Heart left ventricle (tissue), 16 donors: ENCODE measurements around the gene EDN3. TPM values are rescaled to one million over a fixed set of nuclear protein-coding genes. Genes with fewer than 3 reads are reported as not detected.
"Not testable (repeated sequence)": the region's sequence is repeated elsewhere in the genome, so short reads cannot be mapped to it uniquely, and the experiment has no call there.

Experiments used
- ATAC-seq, 4 donors: fragments of 200-7000 bp; cut with Tn5 transposase; one replicate each; pipeline ENCODE4 v1.9.1; 2020 to 2022; ENCODE audit warnings: moderate library complexity in 4 of 4, mild to moderate bottlenecking in 3 of 4, moderate number of reproducible peaks in 1 of 4
- DNase-seq, 5 donors: peaks; one replicate each; pipeline ENCODE4 v3.0.0-alpha.2; 2020
- H3K27ac ChIP-seq, 12 donors: fragments of 200-600 bp; sonication (generic) in 4 of 12; one replicate each; pipeline versions ENCODE4 v1.5.0 to v1.8.0; 2016 to 2022; ENCODE audit warnings: mild to moderate bottlenecking in 2 of 12
- H3K27me3 ChIP-seq, 9 donors: fragments of 200-600 bp; sonication (generic) in 2 of 9; one replicate each; pipeline versions ENCODE4 v1.5.1 to v1.8.0; 2016 to 2022; ENCODE audit warnings: mild to moderate bottlenecking in 3 of 9
- H3K36me3 ChIP-seq, 9 donors: fragments of 200-600 bp; sonication (generic) in 2 of 9; one replicate each; pipeline versions ENCODE4 v1.5.0 to v1.8.0; 2018 to 2022; ENCODE audit warnings: mild to moderate bottlenecking in 2 of 9
- H3K4me1 ChIP-seq, 12 donors: fragments of 200-600 bp; sonication (generic) in 4 of 12; one replicate each; pipeline versions ENCODE4 v1.5.0 to v1.8.0; 2016 to 2022; ENCODE audit warnings: mild to moderate bottlenecking in 3 of 12
- H3K4me3 ChIP-seq, 12 donors: fragments of 200-600 bp; sonication (generic) in 4 of 12; one replicate each; pipeline versions ENCODE4 v1.5.0 to v1.8.0; 2017 to 2022; ENCODE audit warnings: mild to moderate bottlenecking in 9 of 12, moderate library complexity in 4 of 12
- H3K9me3 ChIP-seq, 12 donors: fragments of 200-600 bp; sonication (generic) in 4 of 12; one replicate each; pipeline versions ENCODE4 v1.5.0 to v1.8.0; 2016 to 2022; ENCODE audit warnings: mild to moderate bottlenecking in 1 of 12
- CTCF ChIP-seq, 12 donors: fragments of 200-600 bp; sonication (generic) in 4 of 12; IDR thresholded peaks; one replicate each; pipeline versions ENCODE4 v1.5.0 to v1.8.0; 2018 to 2022; ENCODE audit warnings: antibody characterized with exemption in 12 of 12, mild to moderate bottlenecking in 5 of 12
- POLR2A ChIP-seq, 2 donors: fragments of 450-650 bp; IDR thresholded peaks; one replicate each; pipeline ENCODE4 v1.6.1; 2017; ENCODE audit warnings: antibody characterized with exemption in 2 of 2, mild to moderate bottlenecking in 2 of 2, moderate library complexity in 2 of 2
- WGBS, 4 donors: extraction: QIAGEN DNeasy Blood & Tissue Kit in 2 of 4; methylation state at CpG; one replicate each; pipeline versions ENCODE4 v1.1.5 to v1.1.7; 2013 to 2018; 5-methylcytosine and 5-hydroxymethylcytosine counted together
- intact Hi-C, 10 donors: fragments of 100-400 bp; cut with DNase I; formaldehyde crosslinking; loops; one replicate each; pipeline versions ENCODE4 v1.11.1 to v1.14.2; 2022
- polyA plus RNA-seq, 2 donors: library from polyadenylated mRNA; stranded (reverse); fragments of 200-250 nt; gene quantifications; one replicate each; pipeline ENCODE4 v1.2.3, GENCODE V29; 2013
- total RNA-seq, 9 donors: library from RNA; depleted of rRNA in 2 of 9; stranded (reverse); fragments of >200 nt in 2 of 9; fragmentation: NEBNext Ultra II Directional in 3 of 9; extraction: Animal tissue kit (Norgen Biotek cat#: 25700) in 3 of 9; gene quantifications; one replicate each; pipeline versions ENCODE4 v1.1.0 to v1.2.4, GENCODE V29; 2016 to 2023
- donor health status: ischemic (EF 13 %, LVEDD 7.1; RV severe dilation, severe dysfunction).
- donor health status: healthy with polysubstance abuse.
- donor health status: DM: no; HTN: yes; CAD: no.
- donor health status: DM: no; HTN: no; CAD: no.
- donor health status: ischemic (EF 25% LVEDD 6.9; RV normal size, moderate dysfunction).
- donor health status: ischemic (EF 25% LVEDD 5.7; RV mildly dilated, moderate dysfunction).
- donor health status: healthy.
- donor health status: DM: yes; HTN: yes; CAD: no.
- donor health status: ischemic (EF 35%, LVEDD 5.7; RV mildly dilated, moderate dysfunction).
- donor health status: nonischemic (EF 11% LVEDD 7.7; RV severe dilation, severe dysfunction).
- donor health status: DM: yes; HTN: yes; CAD: no.
- donor health status: PGD.
- donor health status: ischemic (EF 29% LVEDD 5.4; RV normal size, mild dysfunction).
- donor health status: nonischemic (EF 23%, LVEDD 6.1; RV moderate dilation, normal function).

EDN3 gene
- total and polyA plus RNA-seq, 11 donors = 0.07 to 0.17 TPM; not detected in 9

GRCh38 chr20:59354460-59354859 is 54.0 kb downstream of the EDN3 start:
- Histone ChIP-seq H3K36me3 (no peaks in the 10 kb centered on the region), H3K4me1 (no peaks in the 10 kb centered on the region), H3K27me3 (peaks cover 0 to 18% (median 0%) of the 10 kb centered on the region in 9 donors), H3K4me3 (no peak overlapping the region), H3K9me3 (no peaks in the 10 kb centered on the region), H3K27ac (no peak overlapping the region)
- no peak for ATAC-seq
- 71 to 89% (median 79%) methylated on average over 3 to 6 of the region's 6 CpGs for WGBS, 4 donors
- no peak for DNase-seq
- TF ChIP-seq POLR2A (IDR thresholded peaks at IDR 0.05) = no peak
- no peak for TF ChIP-seq CTCF (IDR thresholded peaks at IDR 0.05)
- intact Hi-C loops = no loop called here

GRCh38 chr20:59355242-59355641 is 54.8 kb downstream of the EDN3 start:
- H3K9me3 ChIP-seq = no peaks in the 10 kb centered on the region
- TF ChIP-seq CTCF (IDR thresholded peaks at IDR 0.05) (no peak), POLR2A (IDR thresholded peaks at IDR 0.05) (no peak)
- H3K4me3 ChIP-seq = no peak overlapping the region
- intact Hi-C loops = no loop called here
- H3K27ac ChIP-seq = no peak overlapping the region
- ATAC-seq (no peak), DNase-seq (no peak)
- 69 to 83% (median 79%) methylated on average over 2 of the region's 2 CpGs for WGBS, 4 donors
- H3K4me1 ChIP-seq = no peaks in the 10 kb centered on the region
- peaks cover 0 to 18% (median 0%) of the 10 kb centered on the region in 9 donors for H3K27me3 ChIP-seq
- H3K36me3 ChIP-seq = no peaks in the 10 kb centered on the region

GRCh38 chr20:59356662-59357165 is 56.3 kb downstream of the EDN3 start:
- Histone ChIP-seq H3K4me3 (no peak overlapping the region), H3K36me3 (no peaks in the 10 kb centered on the region), H3K4me1 (no peaks in the 10 kb centered on the region), H3K9me3 (no peaks in the 10 kb centered on the region), H3K27me3 (peaks cover 0 to 28% (median 0%) of the 10 kb centered on the region in 9 donors), H3K27ac (no peak overlapping the region)
- intact Hi-C loops = no loop called here
- TF ChIP-seq CTCF (IDR thresholded peaks at IDR 0.05) (no peak), POLR2A (IDR thresholded peaks at IDR 0.05) (no peak)
- DNase-seq (no peak), ATAC-seq (no peak)
- 44 to 58% (median 56%) methylated on average over 4 of the region's 4 CpGs for WGBS, 4 donors

GRCh38 chr20:59358793-59359192 is 58.4 kb downstream of the EDN3 start:
- H3K9me3 ChIP-seq, intact Hi-C loops, H3K4me1 ChIP-seq, ATAC-seq, H3K36me3 ChIP-seq, H3K27ac ChIP-seq, H3K4me3 ChIP-seq, DNase-seq: not testable (repeated sequence)
- peaks cover 0 to 31% (median 0%) of the 10 kb centered on the region in 9 donors for H3K27me3 ChIP-seq
- 66 to 71% methylated on average over 6 of the region's 9 CpGs; no CpG with 5 or more reads in 2 of the 4 donors for WGBS, 4 donors
